ENCODE data around the gene MYCN. TPM values are rescaled to one million over a fixed set of nuclear protein-coding genes. Genes with fewer than 3 reads are reported as not detected.

The MYCN gene
- total RNA-seq, 1 donor from 2014 or later, result 0.68 TPM

- H3K36me3 ChIP-seq, result no peaks in the 10 kb centered on the region
Measured at GRCh38 chr2:15916336-15916735, 24.0 kb upstream of the MYCN start.

GRCh38 chr2:15918761-15919356, 21.5 kb upstream of the MYCN start:
- Histone ChIP-seq H3K4me1 (peaks cover 8% of the 10 kb centered on the region), H3K27ac (no peak overlapping the region), H3K27me3 (ENCODE audit: low read depth) (no peaks in the 10 kb centered on the region), H3K4me3 (no peak overlapping the region), H3K36me3 (no peaks in the 10 kb centered on the region), H3K9me3 (no peaks in the 10 kb centered on the region)
- intact Hi-C loops (cut with DNase I), result no loop called here
- DNase-seq (no peak), ATAC-seq (no peak)
- no peak for TF ChIP-seq CTCF (IDR thresholded peaks at IDR 0.05)

More at GRCh38 chr2:15916336-15916735, 24.0 kb upstream of the MYCN start:
- no peak overlapping the region for H3K27ac ChIP-seq
- no peak for TF ChIP-seq CTCF (IDR thresholded peaks at IDR 0.05)
- ATAC-seq (no peak), DNase-seq (no peak)
- no peak overlapping the region for H3K4me3 ChIP-seq
- H3K4me1 ChIP-seq, result peaks cover 22% of the 10 kb centered on the region
- no peaks in the 10 kb centered on the region for H3K9me3 ChIP-seq
- intact Hi-C loops (cut with DNase I), result no loop called here
- H3K27me3 ChIP-seq (ENCODE audit: low read depth), result no peaks in the 10 kb centered on the region

GRCh38 chr2:15919716-15920434, 20.5 kb upstream of the MYCN start:
- no peak overlapping the region for H3K27ac ChIP-seq
- ATAC-seq, result no peak
- TF ChIP-seq CTCF (IDR thresholded peaks at IDR 0.05), result no peak
- H3K9me3 ChIP-seq, result no peaks in the 10 kb centered on the region
- H3K4me1 ChIP-seq, result peaks cover 3% of the 10 kb centered on the region
- DNase-seq, result no peak
- H3K4me3 ChIP-seq, result no peak overlapping the region
- H3K36me3 ChIP-seq, result no peaks in the 10 kb centered on the region
- no peaks in the 10 kb centered on the region for H3K27me3 ChIP-seq (ENCODE audit: low read depth)
- intact Hi-C loops (cut with DNase I), result no loop called here

GRCh38 chr2:15920696-15921095, 19.7 kb upstream of the MYCN start:
- H3K27ac ChIP-seq, result no peak overlapping the region
- ATAC-seq (no peak), DNase-seq (no peak)
- no peak for TF ChIP-seq CTCF (IDR thresholded peaks at IDR 0.05)
- no peak overlapping the region for H3K4me3 ChIP-seq
- no peaks in the 10 kb centered on the region for H3K27me3 ChIP-seq (ENCODE audit: low read depth)
- no peaks in the 10 kb centered on the region for H3K4me1 ChIP-seq
- no peaks in the 10 kb centered on the region for H3K36me3 ChIP-seq
- no peaks in the 10 kb centered on the region for H3K9me3 ChIP-seq
- intact Hi-C loops (cut with DNase I), result no loop called here

- intact Hi-C loops (cut with DNase I), result no loop called here
- no peaks in the 10 kb centered on the region for H3K4me1 ChIP-seq
- no peaks in the 10 kb centered on the region for H3K9me3 ChIP-seq
- no peak overlapping the region for H3K27ac ChIP-seq
- no peak overlapping the region for H3K4me3 ChIP-seq
- H3K36me3 ChIP-seq, result no peaks in the 10 kb centered on the region
- TF ChIP-seq CTCF (IDR thresholded peaks at IDR 0.05), result no peak
- ATAC-seq, result no peak
- no peaks in the 10 kb centered on the region for H3K27me3 ChIP-seq (ENCODE audit: low read depth)
- no peak for DNase-seq
Measured at GRCh38 chr2:15923597-15923996, 16.8 kb upstream of the MYCN start.
